ENCODE results near the gene CDH13. TPM values are rescaled to one million over a fixed set of nuclear protein-coding genes. Genes with fewer than 3 reads are reported as not detected.

The CDH13 gene
- total RNA-seq, 1 donor from 2014 or later, result 81.1 TPM

DNA sequence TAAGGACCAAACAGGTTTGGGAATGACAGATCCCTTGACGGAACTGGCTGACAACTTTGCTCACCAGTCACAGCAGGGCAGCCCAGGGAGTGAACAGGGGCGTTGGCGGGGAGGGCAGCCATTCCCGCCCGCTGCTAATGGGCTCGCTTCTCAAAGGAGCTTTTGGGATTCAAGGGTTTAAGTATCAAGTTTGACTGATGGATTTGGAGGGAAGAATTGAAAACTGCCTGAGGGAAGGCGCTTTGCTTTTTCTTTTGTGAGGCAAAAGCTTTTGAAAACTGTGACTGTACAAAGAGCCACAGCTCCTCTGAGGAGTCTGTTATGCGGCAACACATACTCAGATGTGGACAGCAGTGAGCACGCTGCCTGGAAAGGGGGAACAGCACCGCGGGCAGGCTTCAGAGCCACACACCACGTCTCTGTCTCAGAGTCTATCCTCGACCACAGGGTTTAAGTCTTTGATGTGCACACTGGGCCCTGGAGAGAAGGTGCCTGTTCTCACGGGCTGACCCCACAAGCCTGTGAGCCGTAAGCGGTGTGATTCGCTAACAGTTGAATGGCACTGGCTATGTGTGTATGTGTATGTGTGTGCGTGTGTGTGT lies 1101.1 kb downstream of the CDH13 start:
- TF ChIP-seq, protein P1, sequence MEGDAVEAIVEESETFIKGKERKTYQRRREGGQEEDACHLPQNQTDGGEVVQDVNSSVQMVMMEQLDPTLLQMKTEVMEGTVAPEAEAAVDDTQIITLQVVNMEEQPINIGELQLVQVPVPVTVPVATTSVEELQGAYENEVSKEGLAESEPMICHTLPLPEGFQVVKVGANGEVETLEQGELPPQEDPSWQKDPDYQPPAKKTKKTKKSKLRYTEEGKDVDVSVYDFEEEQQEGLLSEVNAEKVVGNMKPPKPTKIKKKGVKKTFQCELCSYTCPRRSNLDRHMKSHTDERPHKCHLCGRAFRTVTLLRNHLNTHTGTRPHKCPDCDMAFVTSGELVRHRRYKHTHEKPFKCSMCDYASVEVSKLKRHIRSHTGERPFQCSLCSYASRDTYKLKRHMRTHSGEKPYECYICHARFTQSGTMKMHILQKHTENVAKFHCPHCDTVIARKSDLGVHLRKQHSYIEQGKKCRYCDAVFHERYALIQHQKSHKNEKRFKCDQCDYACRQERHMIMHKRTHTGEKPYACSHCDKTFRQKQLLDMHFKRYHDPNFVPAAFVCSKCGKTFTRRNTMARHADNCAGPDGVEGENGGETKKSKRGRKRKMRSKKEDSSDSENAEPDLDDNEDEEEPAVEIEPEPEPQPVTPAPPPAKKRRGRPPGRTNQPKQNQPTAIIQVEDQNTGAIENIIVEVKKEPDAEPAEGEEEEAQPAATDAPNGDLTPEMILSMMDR (IDR thresholded peaks at IDR 0.05; ENCODE audit: partially characterized antibody, unreplicated experiment), result no peak
- no peak overlapping the region for H3K4me3 Mint-ChIP-seq (ENCODE audit: unreplicated experiment)

DNA sequence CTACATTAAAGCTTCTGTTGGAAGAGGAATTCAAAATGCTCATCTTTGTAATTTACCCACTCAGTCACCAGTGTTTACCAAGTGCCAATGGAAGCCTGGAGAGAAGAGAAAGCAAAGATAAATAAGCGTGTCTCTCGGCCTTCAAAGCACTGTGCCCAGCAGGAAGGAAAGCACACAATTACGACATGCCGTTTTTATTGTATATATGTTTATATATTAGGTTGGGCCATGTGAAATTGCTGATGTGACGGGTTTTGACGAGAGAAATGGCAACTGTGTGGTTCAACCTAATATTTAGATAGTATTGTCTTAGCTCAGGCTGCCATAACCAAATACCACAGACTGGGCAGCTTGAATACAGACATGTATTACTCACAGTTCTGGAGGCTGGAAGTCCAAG lies 1101.7 kb downstream of the CDH13 start:
- H3K4me3 Mint-ChIP-seq (ENCODE audit: unreplicated experiment), result no peak overlapping the region
- no peak for DNase-seq
- H3K27me3 Mint-ChIP-seq (ENCODE audit: unreplicated experiment), result peaks cover 2% of the 10 kb centered on the region
- H3K36me3 Mint-ChIP-seq (ENCODE audit: unreplicated experiment), result peaks cover 5% of the 10 kb centered on the region
- H3K27ac Mint-ChIP-seq (ENCODE audit: unreplicated experiment), result no peak overlapping the region
- no peaks in the 10 kb centered on the region for H3K4me1 Mint-ChIP-seq (ENCODE audit: low read depth, unreplicated experiment)
- H3K9me3 Mint-ChIP-seq (ENCODE audit: unreplicated experiment), result peaks cover 3% of the 10 kb centered on the region
- TF ChIP-seq, protein P1 (IDR thresholded peaks at IDR 0.05; ENCODE audit: partially characterized antibody, unreplicated experiment), result no peak

More for the DNA sequence above, 1101.1 kb downstream of the CDH13 start:
- peaks cover 5% of the 10 kb centered on the region for H3K36me3 Mint-ChIP-seq (ENCODE audit: unreplicated experiment)
- peaks cover 3% of the 10 kb centered on the region for H3K9me3 Mint-ChIP-seq (ENCODE audit: unreplicated experiment)
- DNase-seq, result no peak
- H3K27ac Mint-ChIP-seq (ENCODE audit: unreplicated experiment), result no peak overlapping the region
- H3K27me3 Mint-ChIP-seq (ENCODE audit: unreplicated experiment), result peaks cover 2% of the 10 kb centered on the region
- no peaks in the 10 kb centered on the region for H3K4me1 Mint-ChIP-seq (ENCODE audit: low read depth, unreplicated experiment)

DNA sequence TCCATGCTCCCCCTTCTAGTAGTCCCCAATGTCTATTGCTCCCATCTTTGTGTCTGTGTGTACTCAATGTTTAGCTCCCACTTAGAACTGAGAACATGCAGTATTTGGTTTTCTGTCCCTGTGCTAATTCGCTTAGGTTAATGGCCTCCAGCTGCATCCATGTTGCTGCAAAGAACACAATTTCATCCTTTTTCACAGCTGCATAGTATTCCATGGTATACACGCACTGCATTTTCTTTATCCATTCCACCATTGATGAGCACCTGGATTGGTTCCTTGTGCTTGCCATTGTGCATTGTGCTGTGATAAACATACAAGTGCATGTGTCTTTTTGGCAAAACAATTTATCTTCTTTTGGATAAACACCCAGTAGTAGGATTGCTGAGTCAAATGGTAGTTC lies 1104.0 kb downstream of the CDH13 start:
- H3K27me3 Mint-ChIP-seq (ENCODE audit: unreplicated experiment), result peaks cover 4% of the 10 kb centered on the region
- no peak for DNase-seq
- peaks cover 11% of the 10 kb centered on the region for H3K36me3 Mint-ChIP-seq (ENCODE audit: unreplicated experiment)
- TF ChIP-seq, protein P1 (IDR thresholded peaks at IDR 0.05; ENCODE audit: partially characterized antibody, unreplicated experiment), result no peak
- H3K9me3 Mint-ChIP-seq (ENCODE audit: unreplicated experiment), result peaks cover 7% of the 10 kb centered on the region
- H3K4me1 Mint-ChIP-seq (ENCODE audit: low read depth, unreplicated experiment), result no peaks in the 10 kb centered on the region
- no peak overlapping the region for H3K27ac Mint-ChIP-seq (ENCODE audit: unreplicated experiment)
- no peak overlapping the region for H3K4me3 Mint-ChIP-seq (ENCODE audit: unreplicated experiment)

DNA sequence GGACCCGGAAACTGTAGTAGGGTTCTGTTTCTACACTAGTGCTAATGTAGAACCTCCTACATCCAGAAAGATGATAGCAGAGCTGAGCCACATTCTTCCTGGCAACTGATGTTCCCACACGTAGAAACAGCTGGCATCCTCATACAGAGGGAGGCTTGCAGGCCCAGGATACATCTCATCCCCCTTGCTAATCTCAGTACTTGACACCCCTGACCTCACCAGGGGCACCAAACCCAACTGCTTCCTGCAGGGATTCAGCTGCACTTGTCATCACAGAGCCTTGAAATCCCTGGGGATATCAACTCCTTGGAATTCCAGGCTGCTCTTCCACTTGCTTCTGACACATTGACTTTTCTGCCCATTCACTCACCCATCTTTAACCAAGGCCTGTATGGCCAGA lies 1105.8 kb downstream of the CDH13 start:
- DNase-seq, result no peak

DNA sequence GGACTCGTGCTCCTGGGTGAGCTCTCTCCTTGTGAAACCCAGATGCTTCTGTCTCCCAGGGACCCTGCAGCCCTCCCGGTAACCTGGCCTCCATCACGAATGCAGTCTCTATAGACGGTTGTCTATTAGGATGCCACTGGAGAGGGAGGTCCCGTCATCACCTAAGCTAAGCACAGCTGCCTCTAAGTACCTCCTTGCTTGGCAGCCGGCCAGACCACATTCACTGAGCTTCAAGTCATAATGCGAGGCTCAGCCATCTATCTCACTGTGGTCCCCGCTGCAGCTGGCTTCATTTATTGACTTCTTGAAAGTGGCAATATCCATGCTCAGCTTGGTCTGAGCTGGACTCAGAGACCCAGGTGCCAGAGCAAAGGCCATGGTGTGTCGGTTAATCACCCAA lies 1106.5 kb downstream of the CDH13 start:
- TF ChIP-seq, protein P1 (IDR thresholded peaks at IDR 0.05; ENCODE audit: partially characterized antibody, unreplicated experiment), result no peak
- peaks cover 11% of the 10 kb centered on the region for H3K36me3 Mint-ChIP-seq (ENCODE audit: unreplicated experiment)
- peaks cover 1% of the 10 kb centered on the region for H3K27me3 Mint-ChIP-seq (ENCODE audit: unreplicated experiment)
- H3K9me3 Mint-ChIP-seq (ENCODE audit: unreplicated experiment), result peaks cover 4% of the 10 kb centered on the region
- no peaks in the 10 kb centered on the region for H3K4me1 Mint-ChIP-seq (ENCODE audit: low read depth, unreplicated experiment)
- no peak for DNase-seq
- H3K27ac Mint-ChIP-seq (ENCODE audit: unreplicated experiment), result no peak overlapping the region
- H3K4me3 Mint-ChIP-seq (ENCODE audit: unreplicated experiment), result no peak overlapping the region

More for the DNA sequence above, 1105.8 kb downstream of the CDH13 start:
- TF ChIP-seq, protein P1 (IDR thresholded peaks at IDR 0.05; ENCODE audit: partially characterized antibody, unreplicated experiment), result no peak
- Mint-ChIP-seq H3K27ac (ENCODE audit: unreplicated experiment) (no peak overlapping the region), H3K27me3 (ENCODE audit: unreplicated experiment) (peaks cover 1% of the 10 kb centered on the region), H3K36me3 (ENCODE audit: unreplicated experiment) (peaks cover 11% of the 10 kb centered on the region), H3K4me1 (ENCODE audit: low read depth, unreplicated experiment) (no peaks in the 10 kb centered on the region), H3K4me3 (ENCODE audit: unreplicated experiment) (no peak overlapping the region), H3K9me3 (ENCODE audit: unreplicated experiment) (peaks cover 7% of the 10 kb centered on the region)
